Endothelial cell of umbilical vein (primary cell): ENCODE results near the gene RIMKLB. TPM values are rescaled to one million over a fixed set of nuclear protein-coding genes. Genes with fewer than 3 reads are reported as not detected.

Experiments used
- BruUV-seq: library from RNA; stranded (reverse); fragments of 400-500 nt; replicated peaks from 2 replicates; lab custom pipeline; 2021; lab: Mats Ljungman, UMichigan
- CTCF ChIA-PET: fragments of 300-600, 350-600 bp; sonication (Branson Sonifier 250); formaldehyde crosslinking; loops from one replicate; lab custom pipeline; 2021; ENCODE audit warnings: antibody characterized with exemption, inconsistent platforms; lab: Charles Lee
- POLR2A ChIA-PET: fragments of 300-600, 350-600 bp; sonication (Branson Sonifier 250); formaldehyde crosslinking; loops from one replicate; lab custom pipeline; 2021; ENCODE audit warnings: antibody characterized with exemption, inconsistent platforms; lab: Charles Lee
- DNase-seq: peaks from one replicate; pipeline ENCODE4 v3.0.0-alpha.2; 2011; ENCODE audit warnings: low read depth, low spot score
- FAIRE-seq: peaks from 2 replicates; lab custom pipeline; 2011; peaks lifted over from hg19 to GRCh38; lab: Jason Lieb, UNC
- H2AFZ ChIP-seq: 2 replicates; pipeline ENCODE4 v1.6.0; 2012; ENCODE audit warnings: low read depth, low read length, control low read depth, inconsistent platforms
- H3K27ac ChIP-seq: 2 replicates; pipeline ENCODE4 v1.5.1; 2011; ENCODE audit warnings: low read depth, mild to moderate bottlenecking, control low read depth, low read length, moderate library complexity; ENCODE audit not compliant: insufficient read depth
- H3K27me3 ChIP-seq, 2 experiments: 2 replicates each; pipeline versions ENCODE4 v1.6.0 to v1.6.1; 2011; ENCODE audit warnings: low read length in 2 of 2, mixed read lengths in 1 of 2; ENCODE audit not compliant: control insufficient read depth in 2 of 2, insufficient read depth in 2 of 2
- H3K36me3 ChIP-seq, 2 experiments: 2 replicates in 1 of 2; 3 replicates in 1 of 2; pipeline ENCODE4 v1.5.1; 2011; ENCODE audit warnings: low read length in 2 of 2, mild to moderate bottlenecking in 1 of 2, moderate library complexity in 1 of 2; ENCODE audit not compliant: control insufficient read depth in 2 of 2, insufficient read depth in 2 of 2; ENCODE audit errors: extremely low read depth in 1 of 2
- H3K4me1 ChIP-seq: 3 replicates; pipeline ENCODE4 v1.5.1; 2011; ENCODE audit warnings: mild to moderate bottlenecking, low read length; ENCODE audit not compliant: control insufficient read depth, insufficient read depth; ENCODE audit errors: extremely low read depth
- H3K4me2 ChIP-seq: 2 replicates; pipeline ENCODE4 v1.6.1; 2011; ENCODE audit warnings: low read length, control low read depth, mixed read lengths; ENCODE audit not compliant: insufficient read depth
- H3K4me3 ChIP-seq, 3 experiments: fragments of 200-600 bp in 1 of 3; sonication (generic), shearing (Covaris generic) in 1 of 3; replicated peaks in 1 of 3; 2 replicates each; pipeline ENCODE4 v1.5.1; 2011 to 2016; ENCODE audit warnings: control low read depth in 3 of 3, low read length in 3 of 3, mild to moderate bottlenecking in 2 of 3, inconsistent platforms in 1 of 3, low read depth in 1 of 3, moderate library complexity in 1 of 3; ENCODE audit not compliant: insufficient read depth in 1 of 3
- H3K79me2 ChIP-seq: 2 replicates; pipeline ENCODE4 v1.6.0; 2012; ENCODE audit warnings: low read length, inconsistent platforms; ENCODE audit not compliant: control insufficient read depth, insufficient read depth
- H3K9ac ChIP-seq: replicated peaks from 2 replicates; pipeline ENCODE3; 2011; ENCODE audit warnings: low read length, control low read depth; ENCODE audit not compliant: insufficient read depth; ENCODE audit errors: extremely low read depth
- H3K9me1 ChIP-seq: replicated peaks from 3 replicates; pipeline ENCODE4 v1.6.0; 2011; ENCODE audit warnings: mild to moderate bottlenecking, low read length; ENCODE audit not compliant: control insufficient read depth, insufficient read depth; ENCODE audit errors: extremely low read depth
- H3K9me3 ChIP-seq: replicated peaks from 2 replicates; pipeline ENCODE4 v1.5.1; 2012; ENCODE audit warnings: low read length, inconsistent platforms; ENCODE audit not compliant: control insufficient read depth, insufficient read depth
- H4K20me1 ChIP-seq: replicated peaks from 2 replicates; pipeline ENCODE3; 2011; ENCODE audit warnings: mild to moderate bottlenecking, low read length; ENCODE audit not compliant: control insufficient read depth, insufficient read depth; ENCODE audit errors: extremely low read depth
- FOS ChIP-seq: IDR thresholded peaks from 2 replicates; pipeline ENCODE4 v1.6.1; 2011; ENCODE audit warnings: mild to moderate bottlenecking, low read length, moderate library complexity, borderline replicate concordance; ENCODE audit not compliant: insufficient read depth
- GATA2 ChIP-seq: IDR thresholded peaks from 2 replicates; pipeline ENCODE4 v1.7.0; 2011; ENCODE audit warnings: low read depth, mild to moderate bottlenecking, moderate library complexity, mixed read lengths, low read length; ENCODE audit not compliant: insufficient read length, insufficient read depth
- JUN ChIP-seq: IDR thresholded peaks from 2 replicates; pipeline ENCODE4 v1.6.1; 2011; ENCODE audit warnings: borderline replicate concordance, low read depth; ENCODE audit not compliant: insufficient read length, insufficient read depth
- MYC ChIP-seq: IDR thresholded peaks from one replicate; pipeline ENCODE4 v1.6.1; 2011; ENCODE audit warnings: mild to moderate bottlenecking, low read depth, low read length
- dilution Hi-C: fragments of 300-500 bp; cut with MboI; formaldehyde crosslinking; loops from one replicate; pipeline ENCODE4 v1.15.0; 2019; ENCODE audit warnings: low sequenced_read_pairs; ENCODE audit not compliant: extremely low pct_ligation_motif_present
- intact Hi-C: fragments of 100-400 bp; cut with micrococcal nuclease; formaldehyde crosslinking; loops from one replicate; pipeline ENCODE4 v1.10.0; 2022
- polyA plus RNA-seq, 4 experiments: library from polyadenylated mRNA; depleted of rRNA in 3 of 4; stranded (reverse) in 3 of 4; unstranded in 1 of 4; fragments of >200 nt; gene quantifications; 2 replicates each; pipeline versions ENCODE4 v1.2.1 to v1.2.3, GENCODE V29; 2011 to 2012; ENCODE audit warnings: missing spikeins in 1 of 4
- total RNA-seq: library from RNA; stranded (reverse); gene quantifications from 2 replicates; pipeline ENCODE4 v1.2.3, GENCODE V29; 2021

The RIMKLB gene
- total and polyA plus RNA-seq, 2 donors (not counting 3 experiments of a cell fraction or from before 2014, with no cell fraction given), result 35.5 to 64.3 TPM

- dilution Hi-C loops (no loop called here), intact Hi-C loops (no loop called here)
- no TSS peak for BruUV-seq
- Histone ChIP-seq H3K9me1 (no peaks in the 10 kb centered on the region), H4K20me1 (no peaks in the 10 kb centered on the region), H2AFZ (no peak overlapping the region), H3K36me3 (no peaks in the 10 kb centered on the region), H3K27ac (no peak overlapping the region), H3K4me3 (no peak overlapping the region), H3K4me1 (no peaks in the 10 kb centered on the region), H3K27me3 (peaks cover 1 to 3% of the 10 kb centered on the region in 2 experiments), H3K4me2 (no peak overlapping the region), H3K9ac (no peak overlapping the region), H3K9me3 (no peaks in the 10 kb centered on the region), H3K79me2 (no peaks in the 10 kb centered on the region)
- FAIRE-seq (no peak), DNase-seq (no peak)
- TF ChIP-seq GATA2 (no peak), FOS (no peak), MYC (no peak), JUN (no peak)
- ChIA-PET CTCF (interaction anchor here (1.0 to 5.5 kb wide), 5 partner anchors 133 to 278 kb away, joined by 3 to 122 read pairs (median 6); no protein-coding TSS in a partner anchor), POLR2A (no interaction called here)
These were observed 123.8 kb downstream of the RIMKLB start for GRCh38 chr12:8821591-8821990.

DNA sequence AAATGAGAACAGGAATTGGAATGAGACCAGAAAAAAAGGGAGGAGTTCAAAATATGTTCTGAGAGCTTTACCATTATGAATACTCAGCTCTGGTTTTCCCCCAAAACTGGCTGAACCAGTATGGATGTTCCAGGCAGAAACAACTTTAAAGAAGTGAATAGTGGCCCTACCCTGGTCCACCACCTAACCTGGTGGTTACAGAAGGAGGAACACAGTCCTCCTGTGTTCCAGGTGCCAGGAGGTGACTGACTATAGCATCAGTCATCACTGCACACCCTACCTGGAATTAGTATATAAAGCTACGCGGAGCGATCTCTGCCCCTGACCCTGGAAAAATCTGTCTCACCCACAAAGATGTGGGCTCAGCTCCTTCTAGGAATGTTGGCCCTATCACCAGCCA is 124.5 kb downstream of the RIMKLB start, which contains the start of gene A2ML1:
Gene A2ML1, plus strand, starts transcription at position 324 of the 400 bp plus-strand sequence. Its CDS starts 31 bp downstream, at position 355.
- dilution Hi-C loops (no loop called here), intact Hi-C loops (no loop called here)
- Histone ChIP-seq H3K36me3 (no peaks in the 10 kb centered on the region), H3K27ac (no peak within 1 kb of the TSS), H3K9ac (no peak within 1 kb of the TSS), H3K9me3 (no peaks in the 10 kb centered on the region), H3K4me3 (no peak within 1 kb of the TSS), H2AFZ (no peak within 1 kb of the TSS), H3K79me2 (no peaks in the 10 kb centered on the region), H3K4me1 (no peaks in the 10 kb centered on the region), H3K4me2 (no peak within 1 kb of the TSS), H4K20me1 (no peaks in the 10 kb centered on the region), H3K27me3 (peaks cover 1 to 3% of the 10 kb centered on the region in 2 experiments), H3K9me1 (no peaks in the 10 kb centered on the region)
- no peak for TF ChIP-seq JUN
- FAIRE-seq (no peak), DNase-seq (no peak)
- CTCF ChIA-PET, result interaction anchor here (1.0 to 5.5 kb wide), 6 partner anchors 130 to 278 kb away, joined by 3 to 122 read pairs (median 5); no protein-coding TSS in a partner anchor
- POLR2A ChIA-PET, result no interaction called here
- no TSS peak for BruUV-seq
